Testis (tissue), 2 donors: Measurements from ENCODE around the gene ADAM12.

ENCODE experiments used
- POLR2A ChIP-seq: fragments of 450-650 bp; IDR thresholded peaks from one replicate; pipeline ENCODE4 v1.6.1; 2017; ENCODE audit warnings: antibody characterized with exemption, mild to moderate bottlenecking, moderate library complexity
- TF ChIP-seq, protein P1 (sequence below), 3 experiments: fragments of 450-650 bp in 2 of 3; fragments of 200-600 bp in 1 of 3; sonication (generic) in 1 of 3; IDR thresholded peaks; one replicate each; pipeline ENCODE4 v1.5.1; 2016 to 2019; ENCODE audit warnings: antibody characterized with exemption in 3 of 3, mild to moderate bottlenecking in 2 of 3, moderate library complexity in 1 of 3

DNA sequence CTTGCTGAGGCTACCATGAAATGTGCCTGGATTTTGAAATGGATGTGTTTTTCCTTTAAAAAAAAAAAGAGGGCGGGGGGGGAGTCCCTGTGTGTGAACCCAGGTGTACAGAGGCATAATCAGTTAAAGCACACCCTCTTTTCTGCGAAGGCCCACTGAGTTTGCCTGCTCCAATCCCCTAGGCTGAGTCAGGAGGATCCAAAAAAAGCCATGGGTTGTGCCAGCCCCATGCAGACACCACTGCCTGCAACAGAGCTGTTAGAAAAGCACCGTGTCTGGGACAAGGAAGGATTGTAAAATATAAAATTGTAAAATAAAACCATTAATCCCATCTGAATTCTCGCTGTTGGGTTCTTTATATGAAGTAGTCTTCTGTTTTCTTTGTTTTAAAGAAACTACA, 217.9 kb downstream of the ADAM12 start:
- TF ChIP-seq, protein P1, sequence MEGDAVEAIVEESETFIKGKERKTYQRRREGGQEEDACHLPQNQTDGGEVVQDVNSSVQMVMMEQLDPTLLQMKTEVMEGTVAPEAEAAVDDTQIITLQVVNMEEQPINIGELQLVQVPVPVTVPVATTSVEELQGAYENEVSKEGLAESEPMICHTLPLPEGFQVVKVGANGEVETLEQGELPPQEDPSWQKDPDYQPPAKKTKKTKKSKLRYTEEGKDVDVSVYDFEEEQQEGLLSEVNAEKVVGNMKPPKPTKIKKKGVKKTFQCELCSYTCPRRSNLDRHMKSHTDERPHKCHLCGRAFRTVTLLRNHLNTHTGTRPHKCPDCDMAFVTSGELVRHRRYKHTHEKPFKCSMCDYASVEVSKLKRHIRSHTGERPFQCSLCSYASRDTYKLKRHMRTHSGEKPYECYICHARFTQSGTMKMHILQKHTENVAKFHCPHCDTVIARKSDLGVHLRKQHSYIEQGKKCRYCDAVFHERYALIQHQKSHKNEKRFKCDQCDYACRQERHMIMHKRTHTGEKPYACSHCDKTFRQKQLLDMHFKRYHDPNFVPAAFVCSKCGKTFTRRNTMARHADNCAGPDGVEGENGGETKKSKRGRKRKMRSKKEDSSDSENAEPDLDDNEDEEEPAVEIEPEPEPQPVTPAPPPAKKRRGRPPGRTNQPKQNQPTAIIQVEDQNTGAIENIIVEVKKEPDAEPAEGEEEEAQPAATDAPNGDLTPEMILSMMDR (IDR thresholded peaks at IDR 0.05): no peak
- no peak for TF ChIP-seq POLR2A
